ENCODE results near the gene C14orf132. TPM values are rescaled to one million over a fixed set of nuclear protein-coding genes. Genes with fewer than 3 reads are reported as not detected.

Gene C14orf132
- total RNA-seq, 1 experiment from 2014 or later = not detected

DNA sequence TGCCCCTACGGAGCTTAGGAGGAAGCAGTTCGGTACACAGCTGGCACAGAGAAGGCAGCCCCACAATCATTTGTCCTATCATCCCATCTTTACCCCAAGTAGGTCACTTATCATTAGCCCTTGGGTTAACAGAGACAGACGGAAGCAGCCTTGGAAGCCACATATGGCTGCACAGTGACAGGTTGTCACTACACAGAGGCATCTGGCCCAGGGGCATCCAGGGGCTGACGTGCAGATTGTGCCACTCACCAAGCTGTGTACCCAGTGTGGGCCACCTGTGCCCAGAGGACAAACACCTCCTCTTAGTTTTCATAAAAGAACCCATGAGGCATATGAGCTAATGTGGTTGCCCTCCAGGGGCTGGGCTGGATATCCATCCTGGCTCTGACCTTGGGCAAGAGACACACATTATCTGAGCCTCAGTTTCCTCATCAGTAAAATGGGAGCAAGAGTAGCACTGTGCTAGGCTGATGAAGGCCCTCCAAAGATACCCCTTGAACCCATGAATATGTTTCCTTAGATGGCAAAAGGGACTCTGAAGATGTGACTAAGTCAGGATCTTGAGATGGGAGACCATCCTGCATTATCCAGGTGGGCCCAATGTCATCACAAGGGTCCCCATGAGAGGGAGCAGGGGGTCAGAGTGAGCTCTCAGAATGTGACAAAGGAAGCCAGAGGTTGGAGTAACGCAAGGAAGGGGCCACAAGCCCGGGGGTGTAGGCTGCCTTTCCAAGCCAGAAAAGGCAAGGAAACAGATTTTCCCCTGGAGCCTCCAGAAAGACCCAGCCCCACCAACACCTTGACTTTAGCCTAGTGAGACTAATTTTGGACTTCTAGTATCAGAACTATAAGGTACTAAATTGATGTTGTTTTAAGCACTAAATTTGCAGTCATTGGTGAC lies 64.6 kb downstream of the C14orf132 start:
- Histone ChIP-seq H3K27ac (peak overlapping the region; percentile 46), H3K9me3 (replicated peaks) (no peaks in the 10 kb centered on the region), H3K36me3 (no peaks in the 10 kb centered on the region), H3K4me1 (peaks cover 11% of the 10 kb centered on the region), H3K4me3 (no peak overlapping the region), H3K27me3 (no peaks in the 10 kb centered on the region)
- DNase-seq = no peak

DNA sequence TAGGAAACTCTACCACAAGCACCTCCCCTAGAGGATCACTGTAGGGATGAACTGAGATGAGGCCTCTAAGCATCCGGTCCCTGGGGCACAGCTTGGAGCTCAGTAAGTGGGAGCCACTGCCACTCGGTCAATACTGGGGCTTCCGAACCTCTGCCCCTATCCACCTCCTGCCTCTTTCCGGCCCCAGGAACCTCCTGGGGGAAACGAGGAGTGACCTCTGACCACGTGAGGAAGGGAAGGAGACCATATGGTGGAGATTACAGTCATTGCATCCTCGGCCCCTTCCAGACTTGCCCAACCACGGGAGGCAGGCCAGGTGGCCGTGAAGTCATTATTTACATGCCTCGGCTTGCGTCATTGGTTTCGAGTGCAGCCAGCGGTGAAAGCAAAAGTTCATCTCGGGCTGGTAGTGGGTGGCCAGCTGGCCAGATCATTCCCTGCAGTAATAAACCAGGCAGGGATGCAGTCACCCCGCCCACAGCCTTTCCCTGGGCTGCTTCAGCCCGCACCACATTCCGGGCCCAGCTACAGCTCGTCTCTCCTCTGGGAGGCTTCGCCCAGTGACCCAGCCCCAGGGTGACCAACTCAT lies 65.4 kb downstream of the C14orf132 start:
- DNase-seq = peak; percentile 76 to 79
- peak overlapping the region; percentile 46 for H3K27ac ChIP-seq
- H3K4me1 ChIP-seq = peaks cover 11% of the 10 kb centered on the region
- H3K36me3 ChIP-seq = no peaks in the 10 kb centered on the region
- no peaks in the 10 kb centered on the region for H3K9me3 ChIP-seq (replicated peaks)
- peak overlapping the region; percentile 12; the same call in 1 of the 2 replicates for H3K4me3 ChIP-seq
- H3K27me3 ChIP-seq = no peaks in the 10 kb centered on the region

GRCh38 chr14:96105089-96105925 lies 66.1 kb downstream of the C14orf132 start:
- peak overlapping the region; percentile 31 for H3K27ac ChIP-seq
- no peak for DNase-seq

GRCh38 chr14:96105926-96106441 lies 66.8 kb downstream of the C14orf132 start:
- Histone ChIP-seq H3K4me1 (peaks cover 11% of the 10 kb centered on the region), H3K4me3 (no peak overlapping the region), H3K27me3 (no peaks in the 10 kb centered on the region), H3K27ac (no peak overlapping the region), H3K36me3 (no peaks in the 10 kb centered on the region), H3K9me3 (replicated peaks) (no peaks in the 10 kb centered on the region)
- no peak for DNase-seq

More at GRCh38 chr14:96105089-96105925, 66.1 kb downstream of the C14orf132 start:
- H3K4me1 ChIP-seq = peaks cover 11% of the 10 kb centered on the region
- no peaks in the 10 kb centered on the region for H3K27me3 ChIP-seq
- H3K4me3 ChIP-seq = no peak overlapping the region
- no peaks in the 10 kb centered on the region for H3K36me3 ChIP-seq
- no peaks in the 10 kb centered on the region for H3K9me3 ChIP-seq (replicated peaks)

GRCh38 chr14:96106891-96107290 lies 67.7 kb downstream of the C14orf132 start:
- peaks cover 11% of the 10 kb centered on the region for H3K4me1 ChIP-seq
- H3K9me3 ChIP-seq (replicated peaks) = no peaks in the 10 kb centered on the region
- H3K27me3 ChIP-seq = no peaks in the 10 kb centered on the region
- H3K4me3 ChIP-seq = no peak overlapping the region
- no peaks in the 10 kb centered on the region for H3K36me3 ChIP-seq
- no peak for DNase-seq
- no peak overlapping the region for H3K27ac ChIP-seq

GRCh38 chr14:96108061-96108795 lies 69.1 kb downstream of the C14orf132 start:
- DNase-seq = no peak
- H3K36me3 ChIP-seq = no peaks in the 10 kb centered on the region
- no peak overlapping the region for H3K27ac ChIP-seq
- no peak overlapping the region for H3K4me3 ChIP-seq
- peaks cover 11% of the 10 kb centered on the region for H3K4me1 ChIP-seq
- no peaks in the 10 kb centered on the region for H3K9me3 ChIP-seq (replicated peaks)
- no peaks in the 10 kb centered on the region for H3K27me3 ChIP-seq

DNA sequence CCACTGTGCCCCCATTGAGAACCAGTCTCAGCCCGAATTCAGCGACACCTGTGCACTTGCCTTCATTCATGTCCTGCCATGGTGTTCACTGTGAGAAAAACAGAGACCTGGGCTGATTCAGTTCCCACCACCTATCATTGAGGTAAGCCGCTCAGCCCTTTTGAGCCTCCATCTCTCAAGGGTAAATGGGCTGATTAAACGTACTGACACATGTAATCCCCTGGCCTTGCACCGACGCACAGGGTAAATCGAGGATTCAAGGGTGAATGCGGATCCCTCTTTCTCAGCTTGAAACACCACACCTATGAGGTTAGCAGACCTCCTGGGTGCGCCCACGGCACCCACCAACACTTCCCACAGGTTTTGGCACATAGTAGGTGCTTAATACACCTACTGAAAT lies 69.7 kb downstream of the C14orf132 start:
- Histone ChIP-seq H3K4me3 (no peak overlapping the region), H3K27ac (no peak overlapping the region), H3K4me1 (peaks cover 11% of the 10 kb centered on the region), H3K27me3 (no peaks in the 10 kb centered on the region), H3K9me3 (replicated peaks) (no peaks in the 10 kb centered on the region), H3K36me3 (no peaks in the 10 kb centered on the region)
- no peak for DNase-seq

GRCh38 chr14:96109596-96110355 lies 70.6 kb downstream of the C14orf132 start:
- H3K9me3 ChIP-seq (replicated peaks) = 0 out of 2 replicates have a peak, but pooled peaks cover 3% of the 10 kb centered on the region
- no peaks in the 10 kb centered on the region for H3K27me3 ChIP-seq
- no peak overlapping the region for H3K27ac ChIP-seq
- H3K4me3 ChIP-seq = no peak overlapping the region
- no peak for DNase-seq
- peaks cover 5% of the 10 kb centered on the region for H3K4me1 ChIP-seq
- H3K36me3 ChIP-seq = no peaks in the 10 kb centered on the region

DNA sequence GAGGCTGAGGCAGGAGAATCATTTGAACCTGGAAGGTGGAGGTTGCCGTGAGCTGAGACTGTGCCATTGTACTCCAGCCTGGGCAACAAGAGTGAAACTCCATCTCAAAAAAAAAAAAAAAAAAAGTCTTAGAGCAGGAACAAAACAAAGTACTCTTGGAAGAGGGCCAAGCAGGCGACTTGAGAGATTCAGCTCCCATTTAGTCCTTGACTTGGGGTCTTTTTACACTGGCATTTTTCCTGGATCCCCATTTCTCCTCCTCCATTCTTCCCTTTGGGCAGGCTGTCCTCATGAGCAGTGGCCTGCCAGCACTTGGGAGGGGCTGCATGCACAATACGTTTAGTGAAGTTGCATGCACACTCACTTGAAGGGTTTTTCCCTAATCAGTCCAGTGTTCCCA lies 72.9 kb downstream of the C14orf132 start:
- Histone ChIP-seq H3K4me1 (no peaks in the 10 kb centered on the region), H3K27me3 (no peaks in the 10 kb centered on the region), H3K9me3 (replicated peaks) (0 out of 2 replicates have a peak, but pooled peaks cover 3% of the 10 kb centered on the region), H3K4me3 (no peak overlapping the region), H3K36me3 (no peaks in the 10 kb centered on the region), H3K27ac (no peak overlapping the region)
- no peak for DNase-seq

GRCh38 chr14:96114002-96114401 lies 74.8 kb downstream of the C14orf132 start:
- no peaks in the 10 kb centered on the region for H3K27me3 ChIP-seq
- 0 out of 2 replicates have a peak, but pooled peaks cover 3% of the 10 kb centered on the region for H3K9me3 ChIP-seq (replicated peaks)
- H3K36me3 ChIP-seq = no peaks in the 10 kb centered on the region
- H3K27ac ChIP-seq = no peak overlapping the region
- no peak overlapping the region for H3K4me3 ChIP-seq
- no peaks in the 10 kb centered on the region for H3K4me1 ChIP-seq
- DNase-seq = no peak

GRCh38 chr14:96117101-96117897 lies 78.1 kb downstream of the C14orf132 start:
- H3K4me3 ChIP-seq = no peak overlapping the region
- H3K4me1 ChIP-seq = no peaks in the 10 kb centered on the region
- DNase-seq = peak in 1 of 2 experiments; percentile 31
- H3K27me3 ChIP-seq = no peaks in the 10 kb centered on the region
- H3K27ac ChIP-seq = no peak overlapping the region
- H3K36me3 ChIP-seq = no peaks in the 10 kb centered on the region
- H3K9me3 ChIP-seq (replicated peaks) = 0 out of 2 replicates have a peak, but pooled peaks cover 3% of the 10 kb centered on the region

GRCh38 chr14:96117960-96118359 lies 78.8 kb downstream of the C14orf132 start:
- H3K36me3 ChIP-seq = no peaks in the 10 kb centered on the region
- DNase-seq = no peak
- no peaks in the 10 kb centered on the region for H3K27me3 ChIP-seq
- no peaks in the 10 kb centered on the region for H3K4me1 ChIP-seq
- H3K9me3 ChIP-seq (replicated peaks) = 0 out of 2 replicates have a peak, but pooled peaks cover 3% of the 10 kb centered on the region
- H3K4me3 ChIP-seq = no peak overlapping the region
- no peak overlapping the region for H3K27ac ChIP-seq

GRCh38 chr14:96118391-96118790 lies 79.2 kb downstream of the C14orf132 start:
- no peaks in the 10 kb centered on the region for H3K36me3 ChIP-seq
- no peak for DNase-seq
- no peak overlapping the region for H3K27ac ChIP-seq

More at GRCh38 chr14:96118391-96118790, 79.2 kb downstream of the C14orf132 start:
- no peaks in the 10 kb centered on the region for H3K27me3 ChIP-seq
- 0 out of 2 replicates have a peak, but pooled peaks cover 3% of the 10 kb centered on the region for H3K9me3 ChIP-seq (replicated peaks)
- H3K4me3 ChIP-seq = no peak overlapping the region
- no peaks in the 10 kb centered on the region for H3K4me1 ChIP-seq

All from SJCRH30 (cell line).